ENCODE results near the gene PKNOX2.

PKNOX2 gene

GRCh38 chr11:125200441-125200840 is 35.9 kb downstream of the PKNOX2 start:
- WGBS (ENCODE audit: insufficient coverage, insufficient read length): no CpG with 5 or more reads among the region's 11 CpGs

GRCh38 chr11:125201525-125202141 is 37.1 kb downstream of the PKNOX2 start:
- H3K36me3 ChIP-seq (ENCODE audit: control insufficient read depth, insufficient read depth, low read length): no peaks in the 10 kb centered on the region
- no peaks in the 10 kb centered on the region for H3K9me3 ChIP-seq (ENCODE audit: control insufficient read depth, insufficient read depth, low read length)
- H3K4me1 ChIP-seq (ENCODE audit: control insufficient read depth, insufficient read depth, low read length): peaks cover 11% of the 10 kb centered on the region
- H3K27ac ChIP-seq (ENCODE audit: low read length): no peak overlapping the region
- no CpG with 5 or more reads among the region's 10 CpGs for WGBS (ENCODE audit: insufficient coverage, insufficient read length)
- H3K4me3 ChIP-seq (ENCODE audit: low read length): no peak overlapping the region
- H3K27me3 ChIP-seq (ENCODE audit: control insufficient read depth, insufficient read depth, low read length): no peaks in the 10 kb centered on the region
- no peak for DNase-seq (ENCODE audit: low read depth, low spot score)

More at GRCh38 chr11:125200441-125200840, 35.9 kb downstream of the PKNOX2 start:
- Histone ChIP-seq H3K4me1 (ENCODE audit: control insufficient read depth, insufficient read depth, low read length) (peaks cover 4% of the 10 kb centered on the region; the same call in 1 of the 2 replicates), H3K9me3 (ENCODE audit: control insufficient read depth, insufficient read depth, low read length) (no peaks in the 10 kb centered on the region), H3K36me3 (ENCODE audit: control insufficient read depth, insufficient read depth, low read length) (no peaks in the 10 kb centered on the region), H3K27ac (ENCODE audit: low read length) (no peak overlapping the region), H3K4me3 (ENCODE audit: low read length) (no peak overlapping the region), H3K27me3 (ENCODE audit: control insufficient read depth, insufficient read depth, low read length) (no peaks in the 10 kb centered on the region)
- no peak for DNase-seq (ENCODE audit: low read depth, low spot score)

- DNase-seq (ENCODE audit: low read depth, low spot score): no peak
- H3K4me1 ChIP-seq (ENCODE audit: control insufficient read depth, insufficient read depth, low read length): peaks cover 12% of the 10 kb centered on the region
- no peaks in the 10 kb centered on the region for H3K27me3 ChIP-seq (ENCODE audit: control insufficient read depth, insufficient read depth, low read length)
- WGBS (ENCODE audit: insufficient coverage, insufficient read length): no CpG with 5 or more reads among the region's 4 CpGs
- no peak overlapping the region for H3K27ac ChIP-seq (ENCODE audit: low read length)
- no peaks in the 10 kb centered on the region for H3K36me3 ChIP-seq (ENCODE audit: control insufficient read depth, insufficient read depth, low read length)
- H3K4me3 ChIP-seq (ENCODE audit: low read length): no peak overlapping the region
- no peaks in the 10 kb centered on the region for H3K9me3 ChIP-seq (ENCODE audit: control insufficient read depth, insufficient read depth, low read length)
These were observed 37.9 kb downstream of the PKNOX2 start for GRCh38 chr11:125202362-125202880.

- no CpG with 5 or more reads among the region's 8 CpGs for WGBS (ENCODE audit: insufficient coverage, insufficient read length)
- peaks cover 12% of the 10 kb centered on the region for H3K4me1 ChIP-seq (ENCODE audit: control insufficient read depth, insufficient read depth, low read length)
These were observed 38.4 kb downstream of the PKNOX2 start for GRCh38 chr11:125202977-125203376.

GRCh38 chr11:125207866-125208425 is 43.4 kb downstream of the PKNOX2 start:
- Histone ChIP-seq H3K4me3 (ENCODE audit: low read length) (no peak overlapping the region), H3K4me1 (ENCODE audit: control insufficient read depth, insufficient read depth, low read length) (peaks cover 12% of the 10 kb centered on the region), H3K27ac (ENCODE audit: low read length) (no peak overlapping the region), H3K9me3 (ENCODE audit: control insufficient read depth, insufficient read depth, low read length) (no peaks in the 10 kb centered on the region), H3K27me3 (ENCODE audit: control insufficient read depth, insufficient read depth, low read length) (no peaks in the 10 kb centered on the region), H3K36me3 (ENCODE audit: control insufficient read depth, insufficient read depth, low read length) (no peaks in the 10 kb centered on the region)
- no peak for DNase-seq (ENCODE audit: low read depth, low spot score)
- no CpG with 5 or more reads among the region's 1 CpG for WGBS (ENCODE audit: insufficient coverage, insufficient read length)

More at GRCh38 chr11:125202977-125203376, 38.4 kb downstream of the PKNOX2 start:
- Histone ChIP-seq H3K27ac (ENCODE audit: low read length) (no peak overlapping the region), H3K36me3 (ENCODE audit: control insufficient read depth, insufficient read depth, low read length) (no peaks in the 10 kb centered on the region), H3K4me3 (ENCODE audit: low read length) (no peak overlapping the region), H3K27me3 (ENCODE audit: control insufficient read depth, insufficient read depth, low read length) (no peaks in the 10 kb centered on the region), H3K9me3 (ENCODE audit: control insufficient read depth, insufficient read depth, low read length) (no peaks in the 10 kb centered on the region)
- DNase-seq (ENCODE audit: low read depth, low spot score): no peak

- Histone ChIP-seq H3K36me3 (ENCODE audit: control insufficient read depth, insufficient read depth, low read length) (no peaks in the 10 kb centered on the region), H3K27me3 (ENCODE audit: control insufficient read depth, insufficient read depth, low read length) (no peaks in the 10 kb centered on the region), H3K4me3 (ENCODE audit: low read length) (no peak overlapping the region), H3K9me3 (ENCODE audit: control insufficient read depth, insufficient read depth, low read length) (no peaks in the 10 kb centered on the region), H3K4me1 (ENCODE audit: control insufficient read depth, insufficient read depth, low read length) (peaks cover 14% of the 10 kb centered on the region), H3K27ac (ENCODE audit: low read length) (no peak overlapping the region)
- WGBS (ENCODE audit: insufficient coverage, insufficient read length): no CpG with 5 or more reads among the region's 3 CpGs
- no peak for DNase-seq (ENCODE audit: low read depth, low spot score)
These were observed 45.5 kb downstream of the PKNOX2 start for GRCh38 chr11:125210066-125210465.

- DNase-seq (ENCODE audit: low read depth, low spot score): no peak
- H3K4me1 ChIP-seq (ENCODE audit: control insufficient read depth, insufficient read depth, low read length): peaks cover 10% of the 10 kb centered on the region
- H3K27ac ChIP-seq (ENCODE audit: low read length): no peak overlapping the region
- H3K9me3 ChIP-seq (ENCODE audit: control insufficient read depth, insufficient read depth, low read length): no peaks in the 10 kb centered on the region
- no peaks in the 10 kb centered on the region for H3K36me3 ChIP-seq (ENCODE audit: control insufficient read depth, insufficient read depth, low read length)
- WGBS (ENCODE audit: insufficient coverage, insufficient read length): no CpG with 5 or more reads among the region's 5 CpGs
- no peak overlapping the region for H3K4me3 ChIP-seq (ENCODE audit: low read length)
- no peaks in the 10 kb centered on the region for H3K27me3 ChIP-seq (ENCODE audit: control insufficient read depth, insufficient read depth, low read length)
These were observed 46.8 kb downstream of the PKNOX2 start for GRCh38 chr11:125211191-125211947.

GRCh38 chr11:125211948-125212340 is 47.4 kb downstream of the PKNOX2 start:
- peaks cover 6% of the 10 kb centered on the region; the same call in 1 of the 2 replicates for H3K4me1 ChIP-seq (ENCODE audit: control insufficient read depth, insufficient read depth, low read length)
- no CpG with 5 or more reads among the region's 4 CpGs for WGBS (ENCODE audit: insufficient coverage, insufficient read length)
- no peak for DNase-seq (ENCODE audit: low read depth, low spot score)

GRCh38 chr11:125214601-125215565 is 50.3 kb downstream of the PKNOX2 start:
- Histone ChIP-seq H3K4me1 (ENCODE audit: control insufficient read depth, insufficient read depth, low read length) (peaks cover 6% of the 10 kb centered on the region; the same call in 1 of the 2 replicates), H3K27me3 (ENCODE audit: control insufficient read depth, insufficient read depth, low read length) (no peaks in the 10 kb centered on the region), H3K9me3 (ENCODE audit: control insufficient read depth, insufficient read depth, low read length) (no peaks in the 10 kb centered on the region), H3K36me3 (ENCODE audit: control insufficient read depth, insufficient read depth, low read length) (no peaks in the 10 kb centered on the region), H3K4me3 (ENCODE audit: low read length) (no peak overlapping the region), H3K27ac (ENCODE audit: low read length) (no peak overlapping the region)
- no CpG with 5 or more reads among the region's 18 CpGs for WGBS (ENCODE audit: insufficient coverage, insufficient read length)
- DNase-seq (ENCODE audit: low read depth, low spot score): no peak

More at GRCh38 chr11:125211948-125212340, 47.4 kb downstream of the PKNOX2 start:
- Histone ChIP-seq H3K4me3 (ENCODE audit: low read length) (no peak overlapping the region), H3K27ac (ENCODE audit: low read length) (no peak overlapping the region), H3K36me3 (ENCODE audit: control insufficient read depth, insufficient read depth, low read length) (no peaks in the 10 kb centered on the region), H3K27me3 (ENCODE audit: control insufficient read depth, insufficient read depth, low read length) (no peaks in the 10 kb centered on the region), H3K9me3 (ENCODE audit: control insufficient read depth, insufficient read depth, low read length) (no peaks in the 10 kb centered on the region)

Measured in iPS DF 6.9 (cell line).